AG04449 (cell line): ENCODE data around the gene EHD2.
A peak's percentile ranks its signal among the peaks of the same experiment; 100 is the strongest.
"Not testable (repeated sequence)": the region's sequence is repeated elsewhere in the genome, so short reads cannot be mapped to it uniquely, and the experiment has no call there.

Source experiments
- CTCF ChIA-PET: fragments of 350-600 bp; formaldehyde crosslinking; extraction: SDS; loops from one replicate; lab custom pipeline; 2021; ENCODE audit warnings: antibody characterized with exemption; lab: Yijun Ruan, JAX
- POLR2A ChIA-PET: fragments of 400-600, 350-600 bp; formaldehyde crosslinking; extraction: SDS; loops from one replicate; lab custom pipeline; 2020; ENCODE audit warnings: antibody characterized with exemption, inconsistent platforms; lab: Yijun Ruan, JAX
- DNase-seq: peaks from one replicate; pipeline ENCODE4 v3.0.0-alpha.2; 2010; ENCODE audit warnings: low read depth, low spot score
- H3K4me3 ChIP-seq: 2 replicates; pipeline ENCODE4 v1.5.1; 2011; ENCODE audit warnings: low read depth, mild to moderate bottlenecking, control low read depth, low read length
- CTCF ChIP-seq: IDR thresholded peaks from one replicate; pipeline ENCODE4 v1.5.1; 2011; ENCODE audit warnings: mild to moderate bottlenecking, moderate library complexity, low read length, control low read depth, inconsistent platforms; ENCODE audit not compliant: insufficient read depth; ENCODE audit errors: missing control alignments

The EHD2 gene

DNA sequence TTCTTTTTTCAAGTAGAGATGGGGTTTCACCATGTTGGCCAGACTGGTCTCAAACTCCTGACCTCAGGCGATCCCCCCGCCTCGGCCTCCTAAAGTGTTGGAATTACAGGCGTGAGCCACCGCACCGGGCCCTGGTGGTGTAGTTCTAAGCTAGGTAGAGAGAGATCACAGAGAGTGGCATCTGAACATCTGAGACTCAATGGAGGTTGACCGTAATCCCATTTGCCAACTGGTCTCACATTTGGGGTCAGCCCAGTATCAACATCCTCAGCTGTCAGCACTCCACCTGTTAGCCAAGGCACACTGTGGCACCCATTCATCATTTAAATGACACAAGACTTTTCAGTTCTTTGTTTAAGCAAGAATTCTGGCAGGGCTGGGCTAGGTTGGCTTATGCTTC lies 73.3 kb downstream of the EHD2 start:
- no peak for DNase-seq
- ChIA-PET CTCF (interaction anchor here (1.2 to 7.9 kb wide), 2 partner anchors 21 to 358 kb away, joined by 3 to 100 read pairs; no protein-coding TSS in a partner anchor), POLR2A (no interaction called here)
- no peak overlapping the region for H3K4me3 ChIP-seq
- TF ChIP-seq CTCF = no peak

GRCh38 chr19:47787307-47787706 lies 74.1 kb downstream of the EHD2 start:
- POLR2A ChIA-PET, DNase-seq, H3K4me3 ChIP-seq: not testable (repeated sequence)
- CTCF ChIA-PET = interaction anchor here (1.4 to 7.9 kb wide), 7 partner anchors 13 to 81 kb away, joined by 3 to 100 read pairs (median 7); partner anchors contain the start of gene EHD2

DNA sequence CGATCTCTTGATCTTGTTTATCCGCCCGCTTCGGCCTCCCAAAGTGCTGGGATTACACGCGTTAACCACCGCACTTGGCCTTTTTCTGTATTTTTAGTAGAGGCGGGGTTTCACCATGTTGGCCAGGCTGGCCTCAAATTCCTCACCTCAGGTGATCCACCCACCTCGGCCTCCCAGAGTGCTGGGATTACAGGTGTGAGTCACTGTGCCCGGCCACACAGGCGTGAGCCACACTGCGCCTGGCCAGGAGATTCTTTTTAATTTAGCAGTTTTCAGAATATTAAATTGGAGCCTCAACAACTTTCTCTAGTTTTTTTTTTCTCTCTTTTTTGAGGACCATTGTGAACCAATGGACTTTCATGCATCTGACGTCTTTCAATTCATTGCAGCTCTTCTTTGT lies 76.6 kb downstream of the EHD2 start:
- not testable (repeated sequence) for H3K4me3 ChIP-seq, DNase-seq
- CTCF ChIA-PET = interaction anchor here (0.7 to 7.9 kb wide), 22 partner anchors 9 to 268 kb away, joined by 3 to 100 read pairs (median 4); partner anchors contain the start of genes EHD2 and SELENOW
- POLR2A ChIA-PET = interaction anchor here (1.2 kb wide), 1 partner anchor 10 kb away, joined by 3 read pairs; no protein-coding TSS in a partner anchor

GRCh38 chr19:47790398-47790814 lies 77.2 kb downstream of the EHD2 start:
- peak; percentile 92 for TF ChIP-seq CTCF
- no peak for DNase-seq
- ChIA-PET POLR2A (interaction anchor here (1.2 kb wide), 1 partner anchor 10 kb away, joined by 3 read pairs; no protein-coding TSS in a partner anchor), CTCF (interaction anchor here (0.7 to 7.9 kb wide), 27 partner anchors 8 to 268 kb away, joined by 3 to 100 read pairs (median 5); partner anchors contain the start of genes EHD2 and SELENOW)
- no peak overlapping the region for H3K4me3 ChIP-seq

DNA sequence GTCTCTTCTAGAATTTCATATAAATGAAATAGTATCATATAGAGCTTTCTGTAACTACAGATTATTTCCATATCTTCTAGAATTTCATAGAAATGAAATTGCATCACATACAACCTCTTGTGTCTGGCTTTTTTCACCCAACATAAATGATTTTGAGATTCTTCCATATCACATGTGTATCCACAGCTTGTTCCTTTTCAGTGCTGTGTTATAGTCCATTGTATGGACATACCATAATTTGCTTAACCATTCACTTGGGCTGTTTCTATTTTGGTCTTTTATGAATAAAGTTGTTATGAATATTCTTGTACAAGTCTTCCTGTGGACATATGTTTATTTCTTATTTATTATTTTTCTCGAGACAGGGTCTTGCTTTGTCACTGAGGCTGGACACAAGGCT lies 79.4 kb downstream of the EHD2 start:
- DNase-seq = no peak
- ChIA-PET POLR2A (no interaction called here), CTCF (interaction anchor here (0.8 to 7.9 kb wide), 9 partner anchors 8 to 86 kb away, joined by 3 to 100 read pairs (median 10); partner anchors contain the start of gene EHD2)
- no peak for TF ChIP-seq CTCF
- no peak overlapping the region for H3K4me3 ChIP-seq
